GM23248 (cell line): Measurements from ENCODE around the gene MSS51. TPM values are rescaled to one million over a fixed set of nuclear protein-coding genes. Genes with fewer than 3 reads are reported as not detected.

Experiments
- DNase-seq: peaks from one replicate; pipeline ENCODE4 v3.0.0-alpha.2; 2015
- H2AFZ ChIP-seq: fragments of 200-600 bp; sonication (generic); 2 replicates; pipeline ENCODE4 v1.6.1; 2016; ENCODE audit warnings: antibody characterized with exemption
- H3F3A ChIP-seq: fragments of 200-600 bp; sonication (generic); 2 replicates; pipeline ENCODE4 v1.6.1; 2016; ENCODE audit warnings: mild to moderate bottlenecking, antibody characterized with exemption, mixed run types; ENCODE audit not compliant: insufficient read depth
- H3K27ac ChIP-seq: fragments of 200-600 bp; sonication (generic); 2 replicates; pipeline ENCODE4 v1.5.1; 2016; ENCODE audit warnings: mild to moderate bottlenecking
- H3K27me3 ChIP-seq: fragments of 200-600 bp; sonication (generic); replicated peaks from 2 replicates; pipeline ENCODE4 v1.6.1; 2016; ENCODE audit warnings: mild to moderate bottlenecking; ENCODE audit not compliant: insufficient read depth
- H3K36me3 ChIP-seq: fragments of 200-600 bp; sonication (generic); 2 replicates; pipeline ENCODE4 v1.6.1; 2016; ENCODE audit warnings: low read depth, mild to moderate bottlenecking
- H3K4me1 ChIP-seq: fragments of 200-600 bp; sonication (generic); 2 replicates; pipeline ENCODE4 v1.6.1; 2016; ENCODE audit warnings: mild to moderate bottlenecking; ENCODE audit not compliant: insufficient read depth
- H3K4me2 ChIP-seq: fragments of 200-600 bp; sonication (generic); one replicate; pipeline ENCODE4 v1.6.1; 2016; ENCODE audit warnings: mild to moderate bottlenecking; ENCODE audit not compliant: unreplicated experiment
- H3K4me3 ChIP-seq: fragments of 200-600 bp; sonication (generic); 2 replicates; pipeline ENCODE4 v1.5.1; 2016; ENCODE audit warnings: mild to moderate bottlenecking
- H3K79me2 ChIP-seq: fragments of 200-600 bp; sonication (generic); 2 replicates; pipeline ENCODE4 v1.6.1; 2016; ENCODE audit warnings: mild to moderate bottlenecking; ENCODE audit not compliant: insufficient read depth
- H3K9ac ChIP-seq: fragments of 200-600 bp; sonication (generic); 2 replicates; pipeline ENCODE4 v1.6.1; 2016; ENCODE audit warnings: mild to moderate bottlenecking
- H3K9me2 ChIP-seq: fragments of 200-600 bp; sonication (generic); 2 replicates; pipeline ENCODE4 v1.6.1; 2016; ENCODE audit warnings: mixed run types, mild to moderate bottlenecking, moderate library complexity; ENCODE audit not compliant: insufficient read depth
- H3K9me3 ChIP-seq: fragments of 200-600 bp; sonication (generic); one replicate; pipeline ENCODE4 v1.6.1; 2017; ENCODE audit warnings: low read depth
- H4K20me1 ChIP-seq: fragments of 200-600 bp; sonication (generic); 2 replicates; pipeline ENCODE4 v1.6.0; 2016; ENCODE audit not compliant: insufficient read depth
- EZH2 ChIP-seq: fragments of 200-600 bp; sonication (generic); IDR thresholded peaks from 2 replicates; pipeline ENCODE4 v1.6.1; 2018; ENCODE audit warnings: antibody characterized with exemption, mild to moderate bottlenecking; ENCODE audit not compliant: insufficient read depth, poor library complexity, severe bottlenecking
- EZH2phosphoT487 ChIP-seq: fragments of 200-600 bp; sonication (generic); IDR thresholded peaks from 2 replicates; pipeline ENCODE4 v1.6.1; 2018; ENCODE audit warnings: antibody characterized with exemption, moderate library complexity, mild to moderate bottlenecking, low read depth; ENCODE audit not compliant: insufficient read depth
- WGBS, 2 experiments: methylation state at CpG; one replicate each; pipeline ENCODE4 v1.1.6; 2015 to 2017; ENCODE audit warnings: low lambda C conversion rate in 2 of 2, low coverage in 1 of 2; ENCODE audit errors: missing lambda C conversion rate in 2 of 2; 5-methylcytosine and 5-hydroxymethylcytosine counted together
- in situ Hi-C: fragments of 300-500 bp; cut with MboI; formaldehyde crosslinking; loops from 2 replicates; pipeline ENCODE4 v1.15.0; 2020
- polyA plus RNA-seq: library from polyadenylated mRNA; unstranded; fragments of >200 nt; fragmentation: Nextera tagmentation; extraction: Ambion mirVana; gene quantifications from 2 replicates; pipeline ENCODE4 v1.2.1, GENCODE V29; 2016
- total RNA-seq: library from RNA; depleted of rRNA; stranded (reverse); fragments of >200 nt; shearing (Covaris generic); gene quantifications from 2 replicates; pipeline ENCODE4 v1.2.3, GENCODE V29; 2014

The MSS51 gene
- total and polyA plus RNA-seq, 2 experiments from 2014 or later: 0.26 to 1.5 TPM

GRCh38 chr10:73424478-73424877 lies 8.9 kb downstream of the MSS51 start:
- Histone ChIP-seq H3K27me3 (no peaks in the 10 kb centered on the region), H3K36me3 (peaks cover 50% of the 10 kb centered on the region), H4K20me1 (no peaks in the 10 kb centered on the region), H3K9me2 (no peaks in the 10 kb centered on the region), H3K27ac (no peak overlapping the region), H3K9ac (no peak overlapping the region), H2AFZ (no peak overlapping the region), H3K79me2 (no peaks in the 10 kb centered on the region), H3F3A (no peaks in the 10 kb centered on the region), H3K4me1 (no peaks in the 10 kb centered on the region), H3K9me3 (no peaks in the 10 kb centered on the region), H3K4me2 (no peak overlapping the region), H3K4me3 (no peak overlapping the region)
- no peak for TF ChIP-seq EZH2phosphoT487
- in situ Hi-C loops: no loop called here
- no peak for DNase-seq
- WGBS, 2 experiments: 96 to 99% methylated on average over 3 of the region's 3 CpGs

- Histone ChIP-seq H3K9me3 (no peaks in the 10 kb centered on the region), H3K4me1 (no peaks in the 10 kb centered on the region), H2AFZ (no peak overlapping the region), H3F3A (no peaks in the 10 kb centered on the region), H3K9me2 (no peaks in the 10 kb centered on the region), H3K27ac (no peak overlapping the region), H3K36me3 (peaks cover 48% of the 10 kb centered on the region), H3K4me3 (no peak overlapping the region), H3K27me3 (no peaks in the 10 kb centered on the region), H3K79me2 (no peaks in the 10 kb centered on the region), H4K20me1 (no peaks in the 10 kb centered on the region), H3K9ac (no peak overlapping the region), H3K4me2 (no peak overlapping the region)
- DNase-seq: no peak
- TF ChIP-seq EZH2: no peak
- no peak for TF ChIP-seq EZH2phosphoT487
- in situ Hi-C loops: no loop called here
Observed at GRCh38 chr10:73423309-73423708, 10.1 kb downstream of the MSS51 start.

GRCh38 chr10:73416571-73416970 lies 16.8 kb downstream of the MSS51 start:
- in situ Hi-C loops: no loop called here
- Histone ChIP-seq H3F3A (peaks cover 22% of the 10 kb centered on the region), H4K20me1 (no peaks in the 10 kb centered on the region), H3K9me2 (no peaks in the 10 kb centered on the region), H3K9me3 (no peaks in the 10 kb centered on the region), H3K9ac (no peak overlapping the region), H3K4me3 (no peak overlapping the region), H3K79me2 (peaks cover 6% of the 10 kb centered on the region), H2AFZ (no peak overlapping the region), H3K4me1 (peaks cover 16% of the 10 kb centered on the region), H3K27me3 (no peaks in the 10 kb centered on the region), H3K4me2 (no peak overlapping the region), H3K36me3 (0 out of 2 replicates have a peak, but pooled peaks cover 4% of the 10 kb centered on the region), H3K27ac (no peak overlapping the region)
- WGBS, 2 experiments: 85 to 88% methylated on average over 3 of the region's 3 CpGs
- TF ChIP-seq EZH2 (no peak), EZH2phosphoT487 (no peak)
- DNase-seq: no peak

DNA sequence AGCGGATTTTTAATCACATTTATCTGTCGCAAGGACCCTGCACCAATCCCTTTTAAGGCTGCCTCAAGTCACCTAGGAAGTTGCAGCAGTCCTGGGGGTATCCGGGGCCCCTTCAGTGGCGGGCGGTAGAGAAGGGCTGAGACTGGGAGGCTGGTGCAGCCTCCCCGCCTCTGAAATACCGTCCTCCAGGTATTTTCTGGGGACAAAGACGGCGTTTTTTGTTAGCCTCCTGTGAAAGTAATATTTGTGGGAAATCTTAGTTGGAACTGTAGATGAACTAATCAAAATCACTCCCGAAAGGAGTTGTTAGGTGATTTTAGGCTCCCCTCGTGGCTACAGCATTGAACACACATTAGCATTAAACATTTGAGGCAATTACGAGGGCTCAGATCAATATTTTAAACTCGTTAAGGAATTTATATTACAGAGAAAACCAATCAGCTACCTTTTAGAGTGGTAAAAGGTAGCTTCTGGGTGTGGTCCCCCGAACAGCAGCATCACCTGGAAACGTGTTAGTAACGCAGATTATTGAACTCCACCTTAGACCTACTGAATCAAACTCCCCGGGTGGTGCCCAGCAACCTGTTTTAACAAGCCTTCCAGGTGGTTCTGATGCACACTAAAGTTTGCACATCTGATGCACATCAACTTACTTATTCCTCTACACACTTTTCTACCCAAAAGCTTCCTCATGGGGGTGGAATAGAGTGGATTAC lies 19.0 kb downstream of the MSS51 start:
- peak overlapping the region; percentile 89 for H3K9ac ChIP-seq

More for the DNA sequence above, 19.0 kb downstream of the MSS51 start:
- Histone ChIP-seq H3K27me3 (no peaks in the 10 kb centered on the region), H3K9me3 (no peaks in the 10 kb centered on the region), H3K79me2 (peaks cover 28% of the 10 kb centered on the region), H3K4me1 (peaks cover 19% of the 10 kb centered on the region), H3K36me3 (no peaks in the 10 kb centered on the region), H3K4me2 (peak overlapping the region; percentile 96), H3K27ac (no peak overlapping the region), H2AFZ (peak overlapping the region; percentile 91), H4K20me1 (no peaks in the 10 kb centered on the region; the same call in 1 of the 2 replicates), H3K9me2 (no peaks in the 10 kb centered on the region), H3F3A (peaks cover 31% of the 10 kb centered on the region), H3K4me3 (peak overlapping the region; percentile 78)
- in situ Hi-C loops: no loop called here
- TF ChIP-seq EZH2 (no peak), EZH2phosphoT487 (no peak)
- WGBS, 2 experiments: 4% methylated on average over 17 of the region's 17 CpGs
- DNase-seq: peak; percentile 24
